HFFc6 (cell line): ENCODE data around the gene NME3. TPM values are rescaled to one million over a fixed set of nuclear protein-coding genes. Genes with fewer than 3 reads are reported as not detected.

ENCODE experiments used
- DNase-seq: peaks from one replicate; pipeline ENCODE4 v3.0.0-alpha.2; 2018
- H3K27ac Mint-ChIP-seq: 2 replicates; pipeline ENCODE4 v1.8.0; 2020; ENCODE audit warnings: mild to moderate bottlenecking, mixed read lengths
- H3K27me3 Mint-ChIP-seq: 2 replicates; pipeline ENCODE4 v1.8.0; 2021; ENCODE audit warnings: mild to moderate bottlenecking, moderate library complexity, mixed read lengths; ENCODE audit not compliant: insufficient read depth
- H3K36me3 Mint-ChIP-seq: 2 replicates; pipeline ENCODE4 v1.8.0; 2021; ENCODE audit warnings: low read depth, mixed read lengths
- H3K4me1 Mint-ChIP-seq: 2 replicates; pipeline ENCODE4 v1.8.0; 2020; ENCODE audit warnings: low read depth, mixed read lengths
- H3K4me3 Mint-ChIP-seq: 2 replicates; pipeline ENCODE4 v1.8.0; 2020; ENCODE audit warnings: mild to moderate bottlenecking, moderate library complexity, mixed read lengths
- H3K9me3 Mint-ChIP-seq: 2 replicates; pipeline ENCODE4 v1.8.0; 2020; ENCODE audit warnings: mild to moderate bottlenecking, mixed read lengths
- CTCF ChIP-seq: fragments of 200-600 bp; sonication (generic); IDR thresholded peaks from 2 replicates; pipeline ENCODE4 v1.5.0; 2021; ENCODE audit warnings: antibody characterized with exemption, mild to moderate bottlenecking
- total RNA-seq, 6 experiments: library from RNA; stranded (reverse); fragmentation: NEBNext Ultra II Directional; extraction: Animal tissue kit (Norgen Biotek cat#: 25700); gene quantifications; 2 replicates in 1 of 6; 3 replicates in 5 of 6; pipeline ENCODE4 v1.2.3, GENCODE V29; 2021

Gene NME3
- total RNA-seq, 6 experiments from 2014 or later, result 28.2 to 61.0 (median 31.3) TPM

GRCh38 chr16:1763521-1764511, 7.5 kb downstream of the NME3 start:
- TF ChIP-seq CTCF, result peak; percentile 71
- H3K36me3 Mint-ChIP-seq, result peaks cover 10% of the 10 kb centered on the region
- no peak overlapping the region for H3K4me3 Mint-ChIP-seq
- peaks cover 8% of the 10 kb centered on the region for H3K27me3 Mint-ChIP-seq
- H3K4me1 Mint-ChIP-seq, result no peaks in the 10 kb centered on the region
- H3K9me3 Mint-ChIP-seq, result no peaks in the 10 kb centered on the region
- DNase-seq, result no peak
- H3K27ac Mint-ChIP-seq, result no peak overlapping the region

- peaks cover 6% of the 10 kb centered on the region for H3K27me3 Mint-ChIP-seq
- no peaks in the 10 kb centered on the region for H3K4me1 Mint-ChIP-seq
- DNase-seq, result no peak
- TF ChIP-seq CTCF, result no peak
- no peak overlapping the region for H3K4me3 Mint-ChIP-seq
- no peak overlapping the region for H3K27ac Mint-ChIP-seq
- peaks cover 9% of the 10 kb centered on the region for H3K36me3 Mint-ChIP-seq
- H3K9me3 Mint-ChIP-seq, result no peaks in the 10 kb centered on the region
Measured at GRCh38 chr16:1762879-1763520, 8.3 kb downstream of the NME3 start.

GRCh38 chr16:1762196-1762878, 9.0 kb downstream of the NME3 start:
- peaks cover 7% of the 10 kb centered on the region for H3K36me3 Mint-ChIP-seq
- H3K27me3 Mint-ChIP-seq, result peaks cover 4% of the 10 kb centered on the region
- no peak overlapping the region for H3K27ac Mint-ChIP-seq
- no peaks in the 10 kb centered on the region for H3K4me1 Mint-ChIP-seq
- no peak for DNase-seq
- no peaks in the 10 kb centered on the region for H3K9me3 Mint-ChIP-seq
- no peak for TF ChIP-seq CTCF
- no peak overlapping the region for H3K4me3 Mint-ChIP-seq

- peaks cover 4% of the 10 kb centered on the region for H3K27me3 Mint-ChIP-seq
- peaks cover 7% of the 10 kb centered on the region for H3K36me3 Mint-ChIP-seq
- no peak overlapping the region for H3K4me3 Mint-ChIP-seq
- no peak for TF ChIP-seq CTCF
- H3K9me3 Mint-ChIP-seq, result no peaks in the 10 kb centered on the region
- H3K27ac Mint-ChIP-seq, result no peak overlapping the region
- H3K4me1 Mint-ChIP-seq, result no peaks in the 10 kb centered on the region
- DNase-seq, result no peak
Measured at GRCh38 chr16:1761751-1762150, 9.6 kb downstream of the NME3 start.

GRCh38 chr16:1760911-1761310, 10.4 kb downstream of the NME3 start:
- no peak for TF ChIP-seq CTCF
- no peak for DNase-seq
- no peak overlapping the region for H3K4me3 Mint-ChIP-seq
- no peak overlapping the region for H3K27ac Mint-ChIP-seq
- H3K9me3 Mint-ChIP-seq, result no peaks in the 10 kb centered on the region
- peaks cover 7% of the 10 kb centered on the region for H3K36me3 Mint-ChIP-seq
- peaks cover 4% of the 10 kb centered on the region for H3K27me3 Mint-ChIP-seq
- H3K4me1 Mint-ChIP-seq, result no peaks in the 10 kb centered on the region
